K562 (cell line): ENCODE results near the gene PSMD9. TPM values are rescaled to one million over a fixed set of nuclear protein-coding genes. Genes with fewer than 3 reads are reported as not detected.
A peak's percentile ranks its signal among the peaks of the same experiment; 100 is the strongest.

Experiments
- ATAC-seq: fragments of 200-7000 bp; cut with Tn5 transposase; 3 replicates; pipeline ENCODE4 v1.9.1; 2020; ENCODE audit warnings: moderate library complexity
- BruUV-seq: library from RNA; stranded (reverse); fragments of 400-500 nt; replicated peaks from 2 replicates; lab custom pipeline; 2021; lab: Mats Ljungman, UMichigan
- CTCF ChIA-PET: fragments of 300-600 bp; formaldehyde crosslinking; extraction: SDS; loops from one replicate; lab custom pipeline; 2021; ENCODE audit warnings: low intra/inter-chr PET ratio; lab: Yijun Ruan, JAX
- POLR2A ChIA-PET: fragments of 300-600, 350-650 bp; sonication (Branson Sonifier 250); formaldehyde crosslinking; extraction: SDS; loops from one replicate; lab custom pipeline; 2021; ENCODE audit warnings: antibody characterized with exemption, inconsistent platforms; lab: Yijun Ruan, JAX
- DNase-seq, 4 experiments: peaks; one replicate each; pipeline versions ENCODE4 v3.0.0 to v3.0.0-alpha.2; 2011 to 2018; ENCODE audit warnings: low spot score in 3 of 4, mixed read lengths in 3 of 4; ENCODE audit errors: extremely low read depth in 1 of 4
- FAIRE-seq: peaks from 2 replicates; lab custom pipeline; 2011; peaks lifted over from hg19 to GRCh38; lab: Jason Lieb, UNC
- H2AFZ ChIP-seq: 2 replicates; pipeline ENCODE4 v1.6.0; 2011; ENCODE audit warnings: low read depth, low read length, control low read depth, inconsistent platforms
- H3K27ac ChIP-seq: fragments of 200-600 bp; 3 replicates; pipeline ENCODE4 v1.8.0; 2011; ENCODE audit warnings: low read depth, mild to moderate bottlenecking, control low read depth, inconsistent platforms, low read length, moderate library complexity, mixed read lengths; ENCODE audit errors: extremely low read depth
- H3K27me3 ChIP-seq, 2 experiments: fragments of 300-600 bp in 1 of 2; 2 replicates in 1 of 2; 3 replicates in 1 of 2; pipeline versions ENCODE4 v1.6.0 to v1.8.0; 2011; ENCODE audit warnings: inconsistent platforms in 2 of 2, low read length in 2 of 2, mild to moderate bottlenecking in 1 of 2, mixed read lengths in 1 of 2, moderate library complexity in 1 of 2; ENCODE audit not compliant: control insufficient read depth in 2 of 2, insufficient read depth in 2 of 2
- H3K36me3 ChIP-seq: fragments of 300-600 bp; 3 replicates; pipeline ENCODE4 v1.8.0; 2011; ENCODE audit warnings: mild to moderate bottlenecking, low read length, inconsistent platforms; ENCODE audit not compliant: control insufficient read depth, insufficient read depth
- H3K4me1 ChIP-seq, 2 experiments: fragments of 200-600 bp in 1 of 2; replicated peaks in 1 of 2; 2 replicates in 1 of 2; 3 replicates in 1 of 2; pipeline versions ENCODE4 v1.5.1 to v1.8.0; 2011; ENCODE audit warnings: inconsistent platforms in 2 of 2, low read length in 2 of 2, mild to moderate bottlenecking in 1 of 2, mixed read lengths in 1 of 2, moderate library complexity in 1 of 2; ENCODE audit not compliant: control insufficient read depth in 2 of 2, insufficient read depth in 2 of 2
- H3K4me2 ChIP-seq: 2 replicates; pipeline ENCODE4 v1.6.1; 2011; ENCODE audit warnings: low read length, control low read depth, inconsistent platforms, mixed read lengths; ENCODE audit not compliant: insufficient read depth
- H3K4me3 ChIP-seq: fragments of 200-600 bp; sonication (generic), shearing (Covaris generic); 2 replicates; pipeline ENCODE4 v1.5.1; 2016; ENCODE audit warnings: control low read depth, inconsistent platforms
- H3K79me2 ChIP-seq: fragments of 200-600 bp; 3 replicates; pipeline ENCODE4 v1.8.0; 2011; ENCODE audit warnings: low read length, inconsistent platforms; ENCODE audit not compliant: control insufficient read depth, insufficient read depth
- H3K9ac ChIP-seq, 2 experiments: 2 replicates each; pipeline versions ENCODE4 v1.6.0 to v1.6.1; 2011; ENCODE audit warnings: low read depth in 2 of 2, low read length in 2 of 2, control low read depth in 1 of 2, inconsistent platforms in 1 of 2, mild to moderate bottlenecking in 1 of 2, mixed read lengths in 1 of 2; ENCODE audit not compliant: insufficient read depth in 1 of 2
- H3K9me1 ChIP-seq: one replicate; pipeline ENCODE4 v1.6.0; 2011; ENCODE audit warnings: inconsistent platforms, mild to moderate bottlenecking, low read length, moderate library complexity; ENCODE audit not compliant: control insufficient read depth, insufficient read depth
- H3K9me3 ChIP-seq: replicated peaks from 2 replicates; pipeline ENCODE4 v1.5.1; 2011; ENCODE audit warnings: low read depth, low read length, inconsistent platforms; ENCODE audit not compliant: control insufficient read depth, insufficient read depth
- H4K20me1 ChIP-seq: replicated peaks from 2 replicates; pipeline ENCODE4 v1.6.1; 2011; ENCODE audit warnings: low read length, inconsistent platforms, mixed read lengths; ENCODE audit not compliant: control insufficient read depth, insufficient read depth
- ATF3 ChIP-seq, 2 experiments: fragments of 450-650 bp in 1 of 2; sonication (generic) in 1 of 2; formaldehyde crosslinking in 1 of 2; IDR thresholded peaks in 1 of 2; conservative IDR thresholded peaks in 1 of 2; 2 replicates each; pipeline versions ENCODE4 v1.6.1 to v1.8.1; 2016 to 2023; ENCODE audit warnings: mild to moderate bottlenecking in 2 of 2, moderate library complexity in 2 of 2, inconsistent platforms in 1 of 2, missing genetic modification reagents in 1 of 2
- CBX2 ChIP-seq: fragments of 200-600 bp; sonication (generic); IDR thresholded peaks from one replicate; pipeline ENCODE4 v1.6.1; 2012; ENCODE audit warnings: mild to moderate bottlenecking, low read length, inconsistent platforms; ENCODE audit not compliant: insufficient read depth, poor library complexity, severe bottlenecking
- JUND ChIP-seq, 2 experiments: IDR thresholded peaks; 2 replicates in 1 of 2; 3 replicates in 1 of 2; pipeline ENCODE4 v1.6.1; 2011; ENCODE audit warnings: borderline replicate concordance in 2 of 2, low read depth in 2 of 2, low read length in 2 of 2, improper control_type of control experiment in 1 of 2, missing biosample characterization in 1 of 2, missing genetic modification characterization in 1 of 2, missing genetic modification reagents in 1 of 2
- MEIS2 ChIP-seq: fragments of 450-650 bp; IDR thresholded peaks from 2 replicates; pipeline ENCODE4 v1.6.1; 2014; ENCODE audit warnings: mild to moderate bottlenecking; ENCODE audit not compliant: partially characterized antibody
- SP2 ChIP-seq: IDR thresholded peaks from 2 replicates; pipeline ENCODE4 v1.6.1; 2011; ENCODE audit warnings: mild to moderate bottlenecking, low read depth, low read length, moderate library complexity; ENCODE audit not compliant: poor library complexity, severe bottlenecking; ENCODE audit errors: extremely low read depth
- ZNF561 ChIP-seq: fragments of 450-650 bp; formaldehyde crosslinking; conservative IDR thresholded peaks from 2 replicates; pipeline ENCODE4 v1.4.0; 2020; ENCODE audit warnings: mild to moderate bottlenecking, moderate library complexity
- WGBS: fragments of 100-300 bp; shearing (Covaris generic); methylation state at CpG from one replicate; pipeline ENCODE4 v1.1.6; 2016; ENCODE audit warnings: low coverage, mixed read lengths; ENCODE audit not compliant: insufficient coverage; ENCODE audit errors: missing lambda C conversion rate; 5-methylcytosine and 5-hydroxymethylcytosine counted together
- in situ Hi-C: fragments of 300-500 bp; cut with MboI; formaldehyde crosslinking; loops from 4 replicates; pipeline ENCODE4 v1.15.0; 2018; ENCODE audit warnings: inconsistent platforms, mixed read lengths
- intact Hi-C: fragments of 100-400 bp; cut with micrococcal nuclease; formaldehyde crosslinking; loops from 2 replicates; pipeline ENCODE4 v1.14.2; 2022
- polyA plus RNA-seq, 8 experiments: library from polyadenylated mRNA; depleted of rRNA in 4 of 8; stranded (reverse) in 5 of 8; unstranded in 3 of 8; fragments of >200 nt; fragmentation: Nextera tagmentation in 2 of 8; fragmentation: Illumina TruSeq in 1 of 8; extraction: Ambion mirVana in 2 of 8; extraction: Trizol in 1 of 8; gene quantifications; 2 replicates each; pipeline versions ENCODE4 v1.2.1 to v1.2.3, GENCODE V29; 2011 to 2014; ENCODE audit warnings: inconsistent platforms in 1 of 8, missing spikeins in 1 of 8
- total RNA-seq, 7 experiments: library from RNA; depleted of rRNA in 6 of 7; stranded (reverse); fragments of >200 nt in 6 of 7; fragmentation: Illumina TruSeq in 2 of 7; extraction: Trizol in 2 of 7; gene quantifications; 2 replicates each; pipeline versions ENCODE4 v1.2.1 to v1.2.3, GENCODE V29; 2011 to 2021; ENCODE audit warnings: low replicate concordance in 1 of 7

Gene PSMD9
- total and polyA plus RNA-seq, 9 of the 15 experiments (the other 6 are each of a cell fraction or from before 2014, with no cell fraction given): 12.2 to 143 (median 61.3) TPM

- intact Hi-C loops (no loop called here), in situ Hi-C loops (no loop called here)
- Histone ChIP-seq H3K4me3 (no peak within 1 kb of the TSS), H2AFZ (no peak within 1 kb of the TSS), H3K27me3 (peaks cover 0 to 8% of the 10 kb centered on the region in 2 experiments; a peak in 1 of 5 replicates), H4K20me1 (no peaks in the 10 kb centered on the region), H3K9ac (peak within 1 kb of the TSS in 1 of 2 experiments; percentile 80; a peak in 2 of 4 replicates), H3K4me1 (peaks cover 8 to 14% of the 10 kb centered on the region in 2 experiments; a peak in 4 of 5 replicates), H3K9me3 (no peaks in the 10 kb centered on the region), H3K79me2 (no peaks in the 10 kb centered on the region), H3K9me1 (no peaks in the 10 kb centered on the region), H3K36me3 (no peaks in the 10 kb centered on the region), H3K27ac (no peak within 1 kb of the TSS), H3K4me2 (no peak within 1 kb of the TSS)
- 47% methylated on average over 16 of the region's 16 CpGs for WGBS
- no peak for DNase-seq
- BruUV-seq: no TSS peak
- no peak for ATAC-seq
- TF ChIP-seq MEIS2 (peak; percentile 31), ATF3 (IDR thresholded peaks at IDR 0.05) (peak; percentile 70), ATF3 (CRISPR knock-in tag; conservative IDR thresholded peaks at IDR 0.05) (no peak), SP2 (no peak), JUND (IDR thresholded peaks at IDR 0.05; ENCODE audit: borderline replicate concordance, low read depth, low read length) (peak; percentile 22; the same call in 1 of the 2 replicates), JUND (tag; IDR thresholded peaks at IDR 0.05; ENCODE audit: borderline replicate concordance, low read depth, low read length) (no peak), ZNF561 (no peak), CBX2 (no peak)
- ChIA-PET POLR2A (interaction anchor here (0.6 kb wide), 1 partner anchor 31 kb away, joined by 3 read pairs; no protein-coding TSS in a partner anchor), CTCF (no interaction called here)
- FAIRE-seq: no peak
Observed at GRCh38 chr12:121858662-121859572, 29.7 kb upstream of the PSMD9 start, which contains the start of gene HPD. Gene HPD (minus strand): TSS chr12:121858859. CDS start chr12:121858823, 36 bp downstream.
